Pulmonary artery endothelial cell (primary cell): Measurements from ENCODE around the gene PVRIG. TPM values are rescaled to one million over a fixed set of nuclear protein-coding genes. Genes with fewer than 3 reads are reported as not detected.
"Not testable (repeated sequence)": the region's sequence is repeated elsewhere in the genome, so short reads cannot be mapped to it uniquely, and the experiment has no call there.

Source experiments
- DNase-seq: peaks from one replicate; pipeline ENCODE4 v3.0.0-alpha.2; 2011; ENCODE audit warnings: low read depth, low spot score
- total RNA-seq: library from RNA; depleted of rRNA; stranded (reverse); fragments of >200 nt; gene quantifications from 2 replicates; pipeline ENCODE4 v1.2.3, GENCODE V29; 2014

Gene PVRIG
- total RNA-seq, 1 donor from 2014 or later = not detected

DNA sequence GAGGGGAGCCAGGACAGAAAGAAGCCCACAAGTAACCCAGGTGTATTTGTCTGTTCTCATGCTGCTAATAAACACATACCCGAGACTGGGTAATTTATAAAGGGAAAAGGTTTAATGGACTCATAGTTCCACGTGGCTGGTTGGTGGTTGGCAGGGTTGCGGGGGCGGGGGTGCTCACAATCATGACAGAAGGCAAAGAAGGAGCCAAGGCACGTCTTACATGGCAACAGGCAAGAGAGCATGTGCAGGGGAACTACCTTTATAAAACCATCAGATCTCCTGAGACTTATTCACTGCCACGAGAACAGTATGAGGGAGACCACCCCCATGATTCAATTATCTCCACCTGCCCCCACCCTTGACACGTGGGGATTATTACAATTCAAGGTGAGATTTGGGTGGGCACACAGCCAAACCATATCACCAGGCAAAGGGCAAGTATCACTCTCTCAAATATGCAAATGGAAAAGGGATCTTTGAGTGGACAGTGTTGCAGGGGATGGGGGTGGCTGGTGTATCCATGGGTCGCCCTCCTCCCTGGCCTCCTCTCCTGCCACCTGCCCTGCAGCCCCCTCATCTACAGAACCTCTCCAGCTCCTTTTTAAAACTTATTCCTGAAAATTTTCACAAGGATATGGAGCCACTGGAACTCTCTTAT is 15.0 kb downstream of the PVRIG start:
- DNase-seq = not testable (repeated sequence)

- not testable (repeated sequence) for DNase-seq
Measured at GRCh38 chr7:100239975-100240374, 20.2 kb downstream of the PVRIG start.

- not testable (repeated sequence) for DNase-seq
Measured at GRCh38 chr7:100243385-100243784, 23.6 kb downstream of the PVRIG start.

DNA sequence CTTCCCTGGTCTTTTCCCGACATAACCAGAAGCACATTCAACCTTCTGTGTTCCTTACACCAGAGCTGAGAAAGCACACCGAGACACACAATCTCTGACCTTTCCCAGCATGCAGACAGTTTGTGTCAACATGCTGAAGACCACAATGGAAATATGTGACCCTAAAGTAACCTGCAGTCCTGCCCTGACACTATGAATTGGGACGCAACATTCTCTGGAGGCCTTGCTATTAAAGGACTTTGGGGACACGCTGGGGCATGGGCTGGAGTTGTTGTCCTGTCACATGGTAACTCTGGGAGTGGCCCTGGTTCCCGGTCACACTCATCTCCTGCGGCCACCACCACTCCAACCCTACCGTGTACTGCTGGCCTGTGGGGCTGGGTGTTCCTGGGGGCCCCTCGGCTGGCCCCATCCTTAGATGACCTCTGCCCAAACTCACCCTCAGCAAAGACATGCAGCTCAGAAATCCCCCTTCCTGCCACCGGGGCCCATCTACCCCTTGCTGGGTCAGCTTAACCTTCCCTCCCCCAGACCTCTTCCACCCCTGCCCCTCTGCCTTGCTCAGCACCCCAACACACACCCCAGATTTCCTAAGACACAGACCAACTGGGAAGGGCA is 25.3 kb downstream of the PVRIG start:
- DNase-seq = not testable (repeated sequence)

GRCh38 chr7:100246121-100246864 is 26.5 kb downstream of the PVRIG start:
- DNase-seq = not testable (repeated sequence)

DNA sequence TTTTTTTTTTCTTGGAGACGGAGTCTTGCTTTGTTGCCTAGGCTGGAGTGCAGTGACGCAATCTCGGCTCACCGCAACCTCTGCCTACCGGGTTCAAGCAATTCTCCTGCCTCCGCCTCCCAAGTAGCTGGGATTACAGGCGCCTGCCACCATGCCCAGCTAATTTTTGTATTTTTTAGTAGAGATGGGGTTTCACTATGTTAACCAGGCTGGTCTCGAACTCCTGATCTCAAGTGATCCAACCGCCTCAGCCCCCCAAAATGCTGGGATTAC is 27.1 kb downstream of the PVRIG start:
- not testable (repeated sequence) for DNase-seq

GRCh38 chr7:100247152-100247757 is 27.5 kb downstream of the PVRIG start:
- DNase-seq = no peak

- DNase-seq = no peak
Measured at GRCh38 chr7:100248483-100248882, 28.7 kb downstream of the PVRIG start.

- no peak for DNase-seq
Measured at GRCh38 chr7:100257017-100257416, 37.3 kb downstream of the PVRIG start.

- not testable (repeated sequence) for DNase-seq
Measured at GRCh38 chr7:100259984-100260383, 40.2 kb downstream of the PVRIG start.

- DNase-seq = not testable (repeated sequence)
Measured at GRCh38 chr7:100262896-100263295, 43.1 kb downstream of the PVRIG start.

DNA sequence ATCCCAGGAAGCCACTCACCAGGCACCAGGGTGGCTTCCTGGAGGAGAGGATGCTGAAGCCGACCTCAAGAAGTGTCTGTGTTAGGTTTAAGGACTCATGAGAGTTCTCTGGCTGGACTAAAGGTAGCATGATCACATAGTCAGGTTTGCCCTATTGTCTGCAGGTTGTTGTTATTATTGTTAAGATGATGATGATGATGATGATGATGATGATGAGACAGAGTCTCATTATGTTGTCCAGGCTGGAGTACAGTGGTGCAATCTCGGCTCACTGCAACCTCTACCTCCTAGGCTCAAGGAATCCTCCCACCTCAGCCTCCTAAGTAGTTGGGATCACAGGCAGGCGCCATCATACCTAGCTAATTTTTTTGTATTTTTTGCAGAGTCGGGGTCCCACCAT is 44.5 kb downstream of the PVRIG start:
- DNase-seq = not testable (repeated sequence)

GRCh38 chr7:100264669-100265165 is 45.0 kb downstream of the PVRIG start:
- not testable (repeated sequence) for DNase-seq

- not testable (repeated sequence) for DNase-seq
Measured at GRCh38 chr7:100265851-100266250, 46.1 kb downstream of the PVRIG start.

DNA sequence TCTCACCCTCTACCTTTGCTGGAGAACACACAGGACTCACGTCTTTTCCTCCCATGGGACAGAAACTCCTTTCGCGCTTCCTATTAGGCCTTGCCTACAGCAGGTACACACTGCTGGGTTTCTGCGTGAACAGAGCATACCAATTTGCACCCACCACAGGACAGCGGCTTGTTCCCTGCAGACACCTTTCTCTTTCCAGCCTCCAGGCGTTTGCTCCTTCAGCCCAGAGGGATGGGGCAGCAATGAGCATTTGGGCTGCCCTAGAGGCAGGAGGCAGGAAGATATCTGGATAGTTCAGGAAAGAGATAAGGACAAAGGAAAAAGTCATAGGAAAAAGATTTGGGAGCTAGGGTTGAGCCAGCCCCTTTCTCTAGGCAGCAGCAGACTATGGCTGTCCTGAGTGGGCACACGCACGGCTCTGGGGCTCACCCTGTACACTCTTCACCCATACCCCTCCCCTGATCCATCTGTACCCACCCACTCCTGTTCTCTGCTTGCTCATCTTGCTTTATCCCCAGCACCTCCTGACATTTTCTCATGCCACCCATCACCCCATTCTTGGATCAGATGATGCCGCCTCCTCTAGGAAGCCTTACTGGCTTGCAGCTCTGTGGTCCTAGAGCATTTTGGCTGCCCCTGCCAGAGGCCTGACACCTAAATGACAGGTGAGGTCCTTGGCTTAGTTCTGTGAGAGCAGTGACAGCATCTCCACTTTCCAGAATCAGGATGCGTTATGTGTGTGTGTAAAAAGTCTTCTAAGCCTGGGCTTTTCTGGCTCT is 47.0 kb downstream of the PVRIG start:
- DNase-seq = no peak

GRCh38 chr7:100267648-100268047 is 47.9 kb downstream of the PVRIG start:
- DNase-seq = no peak

DNA sequence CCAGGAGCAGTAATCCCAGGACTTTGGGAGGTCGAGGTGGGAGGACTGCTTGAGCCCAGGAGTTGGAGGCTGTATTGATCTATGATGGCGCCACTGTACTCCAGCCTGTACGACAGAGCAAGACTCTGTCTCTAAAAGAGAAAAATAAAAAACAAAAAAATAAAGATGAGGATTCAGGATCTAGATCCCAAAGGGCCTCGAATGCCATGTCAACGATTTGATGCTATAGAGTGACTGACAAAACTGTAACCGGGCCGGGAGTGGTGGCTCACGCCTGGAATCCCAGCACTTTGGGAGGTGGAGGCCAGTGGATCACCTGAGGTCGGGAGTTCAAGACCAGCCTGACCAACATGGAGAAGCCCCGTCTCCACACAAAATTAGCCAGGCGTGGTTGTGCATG is 49.1 kb downstream of the PVRIG start:
- not testable (repeated sequence) for DNase-seq

DNA sequence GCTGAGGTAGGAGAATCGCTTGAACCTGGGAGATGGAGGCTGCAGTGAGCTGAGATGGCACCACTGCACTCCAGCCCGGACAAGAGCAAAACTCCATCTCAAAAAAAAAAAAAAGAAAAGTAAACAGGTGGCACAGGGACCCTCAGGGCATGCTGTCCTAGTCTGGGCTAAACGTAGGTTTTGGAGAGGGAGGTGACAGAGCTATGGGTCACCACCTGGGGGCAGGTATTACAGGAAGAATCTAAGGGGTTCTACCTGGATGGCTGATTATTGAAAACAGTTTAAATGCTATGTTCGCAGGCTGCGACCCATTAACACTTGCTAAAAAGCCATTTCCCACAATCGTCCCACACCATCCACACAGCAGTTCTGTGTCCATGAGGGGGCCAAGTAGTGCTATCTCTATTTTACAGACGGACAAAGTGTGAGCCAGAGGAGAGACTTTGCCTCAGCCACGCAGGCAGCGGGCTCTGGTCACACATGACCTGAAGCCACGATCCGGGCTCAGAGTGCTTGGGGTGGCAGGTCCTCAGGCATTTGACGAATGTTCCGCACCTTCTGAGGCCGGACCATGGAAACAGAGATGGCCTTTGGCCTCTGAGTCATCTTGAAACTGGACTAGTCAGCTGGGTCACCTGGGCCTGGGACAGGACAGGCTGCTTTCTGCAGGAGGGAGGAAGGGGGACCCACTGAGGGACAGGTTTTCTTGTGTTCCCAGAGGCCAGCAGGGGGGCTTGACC is 49.7 kb downstream of the PVRIG start:
- DNase-seq = not testable (repeated sequence)

DNA sequence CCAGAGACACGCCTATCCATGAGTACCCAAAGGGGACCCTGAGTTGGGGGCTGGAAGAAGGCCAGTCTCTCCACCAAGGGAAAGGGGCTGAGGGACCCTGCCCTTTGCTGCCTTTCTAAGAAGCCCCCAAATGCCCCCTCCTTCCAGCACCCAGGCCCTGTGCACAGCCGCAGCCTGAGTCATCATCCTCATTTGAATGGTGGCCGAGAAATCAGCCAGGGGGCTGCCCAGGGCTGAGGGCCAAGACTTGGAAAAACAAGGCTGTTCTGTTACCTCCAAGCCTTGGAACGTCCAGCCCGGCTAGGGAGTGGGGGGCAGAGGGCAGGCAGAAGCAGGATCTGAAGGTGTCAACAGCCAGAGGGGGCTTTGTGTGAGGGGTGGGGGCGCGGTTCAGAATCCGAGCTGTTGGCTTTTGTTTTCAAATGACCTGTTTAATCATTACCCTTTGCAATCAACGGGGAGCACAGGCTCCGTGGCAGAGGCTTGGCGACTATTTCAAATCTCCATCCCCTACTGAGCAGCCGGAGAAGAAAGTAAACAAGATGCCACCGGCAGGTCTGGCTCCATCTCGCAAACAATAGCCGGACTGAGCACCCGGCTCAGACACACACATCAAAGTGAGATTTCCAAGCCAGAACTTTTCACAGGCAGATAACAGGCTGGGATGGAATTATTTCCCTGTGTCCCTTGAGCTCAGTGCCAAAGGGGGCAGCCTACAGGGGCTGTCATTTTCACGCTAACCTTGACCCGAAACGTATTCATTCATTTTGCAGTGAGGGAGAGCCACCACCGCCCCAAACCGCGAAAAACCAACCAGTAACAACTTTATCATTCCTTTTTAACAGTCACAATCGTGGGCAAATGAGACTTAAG is 50.5 kb downstream of the PVRIG start:
- not testable (repeated sequence) for DNase-seq
